ENCODE measurements around the gene SACS.

The SACS gene, protein sequence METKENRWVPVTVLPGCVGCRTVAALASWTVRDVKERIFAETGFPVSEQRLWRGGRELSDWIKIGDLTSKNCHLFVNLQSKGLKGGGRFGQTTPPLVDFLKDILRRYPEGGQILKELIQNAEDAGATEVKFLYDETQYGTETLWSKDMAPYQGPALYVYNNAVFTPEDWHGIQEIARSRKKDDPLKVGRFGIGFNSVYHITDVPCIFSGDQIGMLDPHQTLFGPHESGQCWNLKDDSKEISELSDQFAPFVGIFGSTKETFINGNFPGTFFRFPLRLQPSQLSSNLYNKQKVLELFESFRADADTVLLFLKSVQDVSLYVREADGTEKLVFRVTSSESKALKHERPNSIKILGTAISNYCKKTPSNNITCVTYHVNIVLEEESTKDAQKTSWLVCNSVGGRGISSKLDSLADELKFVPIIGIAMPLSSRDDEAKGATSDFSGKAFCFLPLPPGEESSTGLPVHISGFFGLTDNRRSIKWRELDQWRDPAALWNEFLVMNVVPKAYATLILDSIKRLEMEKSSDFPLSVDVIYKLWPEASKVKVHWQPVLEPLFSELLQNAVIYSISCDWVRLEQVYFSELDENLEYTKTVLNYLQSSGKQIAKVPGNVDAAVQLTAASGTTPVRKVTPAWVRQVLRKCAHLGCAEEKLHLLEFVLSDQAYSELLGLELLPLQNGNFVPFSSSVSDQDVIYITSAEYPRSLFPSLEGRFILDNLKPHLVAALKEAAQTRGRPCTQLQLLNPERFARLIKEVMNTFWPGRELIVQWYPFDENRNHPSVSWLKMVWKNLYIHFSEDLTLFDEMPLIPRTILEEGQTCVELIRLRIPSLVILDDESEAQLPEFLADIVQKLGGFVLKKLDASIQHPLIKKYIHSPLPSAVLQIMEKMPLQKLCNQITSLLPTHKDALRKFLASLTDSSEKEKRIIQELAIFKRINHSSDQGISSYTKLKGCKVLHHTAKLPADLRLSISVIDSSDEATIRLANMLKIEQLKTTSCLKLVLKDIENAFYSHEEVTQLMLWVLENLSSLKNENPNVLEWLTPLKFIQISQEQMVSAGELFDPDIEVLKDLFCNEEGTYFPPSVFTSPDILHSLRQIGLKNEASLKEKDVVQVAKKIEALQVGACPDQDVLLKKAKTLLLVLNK (N-terminal part only)
- total RNA-seq, result 10.4 to 102 (median 60.8) reads per million in 18 experiments

DNA sequence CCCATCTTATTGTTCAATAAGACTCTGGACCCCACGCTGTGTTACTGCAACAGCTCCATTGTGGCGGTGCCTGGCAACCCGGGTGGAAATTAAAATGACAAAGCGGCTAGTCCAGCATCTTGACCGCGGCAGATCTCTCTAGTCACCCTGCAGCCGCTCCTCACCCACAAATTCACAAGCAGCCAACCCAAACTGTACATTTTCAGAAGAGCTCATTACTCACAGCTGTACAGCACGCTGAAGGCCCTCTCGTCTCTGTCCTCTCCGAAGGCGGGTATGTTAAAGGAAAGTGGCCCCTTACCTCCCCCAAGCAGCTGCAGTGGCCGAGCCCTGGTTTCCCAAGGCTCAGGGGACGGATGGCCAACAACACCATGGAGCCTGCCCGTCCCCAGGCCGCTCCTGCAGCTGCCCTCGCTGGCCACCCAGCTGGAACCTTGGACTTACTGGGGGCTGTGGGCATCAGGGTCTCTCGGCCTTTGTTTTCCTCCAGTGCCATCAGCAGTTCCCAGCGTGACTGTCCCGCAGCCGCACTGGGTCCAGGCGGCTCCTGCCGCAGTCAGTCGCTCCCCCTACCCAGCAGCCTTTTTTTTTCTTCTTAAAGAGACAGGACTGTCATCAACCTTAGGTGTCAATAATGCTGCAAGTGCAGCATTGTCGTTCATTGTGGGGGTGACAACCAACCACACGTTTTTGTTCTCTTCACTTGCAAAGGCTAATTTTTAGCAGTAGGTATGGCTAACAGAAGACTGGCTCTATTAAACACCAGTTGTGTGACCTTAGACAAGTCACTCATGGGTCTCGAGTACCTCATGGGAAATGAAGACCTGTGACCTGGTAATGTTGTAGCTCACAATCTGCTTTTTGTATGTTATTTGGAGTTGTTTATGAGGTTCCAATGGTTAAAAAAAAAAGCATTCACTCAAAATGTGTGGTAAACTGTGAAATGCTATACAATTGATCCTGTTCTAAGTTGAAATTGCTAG, at the start of gene SACS:
TSS of gene SACS (minus strand) at position 532 of the 983 bp plus-strand sequence. CDS start 22,463 bp downstream, outside the sequence.
- no peak for DNase-seq

DNA sequence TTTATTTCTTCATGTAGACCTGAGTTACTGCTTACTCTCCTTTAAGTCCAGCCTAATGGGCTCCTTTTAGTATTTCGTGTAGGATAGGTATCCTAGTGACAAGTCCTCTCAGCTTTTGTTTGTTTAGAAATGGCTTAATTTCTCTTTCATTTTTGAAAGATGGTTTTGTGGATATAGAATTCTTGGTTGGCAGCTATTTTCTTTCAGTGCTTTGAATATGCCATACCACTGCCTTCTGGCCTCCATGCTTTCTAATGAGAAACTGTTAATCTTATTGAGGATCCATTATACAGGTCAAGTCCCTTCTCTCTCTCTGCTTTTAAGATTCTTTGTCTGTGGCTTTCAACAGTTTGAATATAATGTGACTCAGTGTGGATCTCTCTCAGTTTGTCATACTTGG, 46.8 kb upstream of the SACS start:
- DNase-seq, result no peak

DNA sequence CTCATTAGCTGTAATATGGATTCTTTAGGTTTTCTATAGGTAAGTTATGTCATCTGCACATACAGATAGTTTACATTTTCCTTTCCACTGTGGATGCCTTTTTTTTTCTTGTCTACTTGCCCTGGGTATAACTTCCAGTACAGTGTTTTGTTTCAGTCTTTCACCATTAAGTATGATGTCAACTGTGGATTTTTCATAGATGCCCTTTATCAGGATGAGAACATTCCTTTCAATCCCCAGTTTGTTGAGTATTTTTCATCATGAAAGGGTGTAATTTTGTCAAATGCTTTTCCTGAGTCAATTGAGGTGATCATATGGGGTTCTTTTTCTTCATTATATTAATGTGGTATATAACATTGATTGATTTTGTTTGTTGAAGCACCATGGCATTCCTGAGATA, 43.6 kb upstream of the SACS start:
- no peak for DNase-seq

GRCh38 chr13:23473221-23473620, 39.7 kb upstream of the SACS start:
- no peak for DNase-seq

DNA sequence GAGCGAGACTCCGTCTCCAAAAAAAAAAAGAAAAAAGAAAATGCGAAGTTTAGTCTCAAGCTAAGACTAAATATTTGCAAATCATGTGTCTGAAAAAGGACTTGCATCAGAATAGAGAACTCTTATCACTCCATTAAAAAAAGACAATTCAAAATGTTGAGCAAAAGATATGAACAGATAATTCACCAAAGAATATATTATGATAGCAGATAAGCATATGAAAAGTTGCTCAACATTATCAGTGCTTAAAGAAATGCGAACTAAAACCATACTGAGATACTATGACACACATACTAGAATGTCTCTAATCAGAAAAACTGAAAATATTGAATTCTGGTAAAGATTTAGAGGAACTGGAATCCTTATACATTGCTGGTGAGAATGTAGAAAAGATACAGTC, 38.7 kb upstream of the SACS start:
- no peak for DNase-seq

DNA sequence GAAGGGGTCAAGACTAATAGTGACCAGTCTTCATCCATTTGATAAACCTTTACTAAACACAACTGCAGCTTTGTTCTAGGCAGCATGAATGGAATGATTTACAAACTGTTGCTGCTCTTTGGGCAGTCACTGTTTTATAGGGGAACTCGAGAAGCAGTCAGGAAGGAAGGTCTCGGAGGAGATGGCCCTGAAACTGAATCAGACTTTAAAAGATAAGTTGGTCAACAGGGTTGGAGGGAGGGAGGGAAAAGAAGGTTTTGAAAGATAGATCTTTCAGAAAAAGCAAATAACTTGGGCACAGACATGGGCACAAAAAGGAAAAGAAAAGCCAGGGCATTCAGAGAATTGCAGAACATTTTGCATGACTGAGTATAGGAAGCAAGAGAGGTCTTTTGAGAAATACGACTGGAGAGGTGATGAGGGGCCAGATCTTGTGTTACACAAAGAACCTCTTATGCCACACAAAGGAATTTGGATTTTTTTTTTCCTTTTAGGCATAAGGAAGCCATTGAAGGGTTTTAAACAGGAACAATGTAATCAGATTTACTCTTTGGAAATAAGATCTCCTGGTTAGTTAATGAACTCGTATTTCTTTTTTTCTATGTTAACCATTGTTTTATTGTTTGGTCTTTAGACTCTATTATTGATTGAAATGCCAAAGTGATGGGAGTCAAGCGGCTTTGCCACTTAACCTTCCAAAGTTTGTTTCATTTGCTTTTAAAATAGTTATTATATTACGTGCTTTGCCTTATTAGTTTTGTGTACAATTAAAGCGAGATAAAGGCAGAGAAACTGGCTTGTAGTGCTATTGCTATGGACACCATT, 37.5 kb upstream of the SACS start:
- DNase-seq, result no peak

- DNase-seq, result no peak
Observed at GRCh38 chr13:23469951-23470421, 36.5 kb upstream of the SACS start.

GRCh38 chr13:23468811-23469210, 35.3 kb upstream of the SACS start:
- no peak for DNase-seq

DNA sequence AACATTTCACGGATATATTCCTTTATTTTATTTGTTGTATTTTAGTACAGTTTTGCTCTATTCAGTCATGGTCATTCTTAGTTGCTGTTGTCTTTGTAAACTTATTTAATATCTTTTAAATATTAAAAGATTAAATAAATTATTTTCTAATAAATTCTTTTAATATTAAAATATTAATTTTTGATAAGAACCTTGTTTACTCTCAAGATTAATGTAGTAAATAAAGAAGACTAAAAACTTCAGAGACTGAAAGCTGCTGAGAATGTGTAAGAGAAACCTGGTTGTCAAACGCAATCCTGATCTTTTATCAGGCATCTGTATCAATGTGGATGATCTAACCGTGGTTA, 34.4 kb upstream of the SACS start:
- DNase-seq, result no peak

DNA sequence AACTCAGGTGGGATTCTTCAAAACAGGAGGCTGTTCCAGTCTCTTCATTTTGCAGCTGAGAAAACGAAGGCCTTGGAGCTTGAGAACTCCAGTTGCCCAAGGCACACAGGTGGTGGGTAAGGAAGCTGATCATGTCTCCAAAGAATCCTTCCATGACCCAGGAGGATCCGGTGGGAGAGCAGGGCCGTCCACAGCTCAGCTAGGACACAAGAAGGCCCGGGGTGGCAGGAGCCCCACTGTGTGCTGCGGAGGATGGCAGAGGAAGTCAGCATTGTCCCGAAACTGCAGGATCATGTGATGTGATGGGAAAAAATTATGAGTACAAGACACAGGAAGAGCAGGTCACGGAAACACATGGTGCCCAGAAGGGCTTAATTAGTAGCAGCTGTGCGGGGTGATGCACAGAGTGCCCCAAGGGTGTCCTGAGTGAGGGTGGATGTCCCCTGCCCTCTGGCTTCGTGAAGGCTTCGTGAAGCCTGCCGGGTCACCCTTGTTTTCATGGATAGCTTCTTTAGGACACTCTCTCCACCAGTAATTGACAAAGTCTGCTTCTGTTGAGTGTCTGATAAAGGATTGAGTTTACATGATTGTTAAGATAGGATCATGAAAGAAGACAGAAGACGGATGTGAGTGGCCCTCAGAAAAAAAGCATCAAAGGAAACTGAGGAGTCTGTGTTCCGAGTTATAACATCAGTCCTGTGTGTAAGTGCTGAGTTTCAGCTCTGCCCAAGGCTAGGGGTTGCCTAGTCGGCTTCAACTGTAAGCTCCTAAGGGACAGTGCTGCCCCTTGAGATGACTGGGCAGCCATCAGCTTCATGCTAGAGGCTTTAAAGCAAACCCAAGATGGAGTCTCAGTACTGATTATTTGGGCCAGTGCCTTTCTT, 33.8 kb upstream of the SACS start:
- no peak for DNase-seq

DNA sequence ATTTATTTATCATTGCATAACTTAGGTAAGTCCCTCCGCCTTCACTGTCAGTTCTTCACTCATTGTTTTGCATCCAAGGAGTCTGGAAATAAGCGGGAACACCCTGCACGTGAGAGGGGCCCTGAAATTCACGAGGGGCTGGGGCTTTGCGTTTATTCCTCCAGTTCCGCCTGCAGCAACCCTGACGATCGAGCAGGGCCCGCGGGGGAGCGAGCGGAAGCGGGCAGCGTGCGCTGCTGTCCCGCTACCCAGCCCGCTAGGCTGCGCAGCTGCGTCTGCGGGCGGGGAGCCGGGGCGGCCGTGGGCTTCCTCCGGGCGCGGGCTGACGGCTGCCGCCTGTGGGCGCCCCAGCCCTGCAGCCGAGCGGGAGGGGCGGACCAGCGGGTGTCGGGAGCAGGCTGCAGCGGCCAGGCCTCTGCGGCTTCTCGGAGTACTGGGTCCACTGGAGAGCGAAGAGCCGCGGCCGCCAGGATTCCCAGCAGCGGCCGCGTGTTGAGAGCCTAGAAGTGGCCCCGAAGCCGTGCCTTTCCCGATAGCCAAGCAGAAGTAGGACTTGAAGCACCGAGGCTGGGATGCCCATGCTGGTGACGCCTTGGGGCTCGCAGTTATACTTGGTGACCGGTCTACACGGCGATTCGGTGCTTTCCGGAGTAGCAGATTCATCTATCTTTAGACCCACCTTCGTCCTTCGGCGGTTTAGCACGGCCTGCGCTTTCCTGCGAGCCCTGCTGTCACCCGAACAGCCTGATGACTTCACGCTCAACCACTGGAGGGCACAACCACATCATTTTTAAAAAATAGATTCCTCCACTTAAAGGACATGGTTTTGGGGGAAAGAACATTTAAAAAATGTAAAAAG, 32.9 kb upstream of the SACS start:
- peak; percentile 60 to 66 for DNase-seq

DNA sequence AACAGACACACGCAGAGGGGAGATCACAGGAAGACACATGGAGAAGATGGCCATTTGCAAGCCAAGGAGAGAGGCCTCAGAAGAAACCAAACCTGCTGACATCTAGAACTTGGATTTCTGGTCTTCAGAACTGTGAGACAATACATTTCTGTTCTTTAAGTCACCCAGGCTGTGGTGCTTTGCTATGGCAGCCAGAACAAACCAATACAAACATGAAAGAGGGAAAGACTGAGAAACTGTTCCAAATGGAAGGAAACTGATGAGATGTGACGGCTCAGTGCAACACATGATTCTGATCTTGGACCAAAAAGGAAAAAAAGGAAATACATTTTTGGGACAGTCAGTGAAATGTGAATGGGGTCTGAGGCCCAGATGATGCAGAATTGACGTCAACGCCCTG, 30.2 kb upstream of the SACS start:
- no peak for DNase-seq

DNA sequence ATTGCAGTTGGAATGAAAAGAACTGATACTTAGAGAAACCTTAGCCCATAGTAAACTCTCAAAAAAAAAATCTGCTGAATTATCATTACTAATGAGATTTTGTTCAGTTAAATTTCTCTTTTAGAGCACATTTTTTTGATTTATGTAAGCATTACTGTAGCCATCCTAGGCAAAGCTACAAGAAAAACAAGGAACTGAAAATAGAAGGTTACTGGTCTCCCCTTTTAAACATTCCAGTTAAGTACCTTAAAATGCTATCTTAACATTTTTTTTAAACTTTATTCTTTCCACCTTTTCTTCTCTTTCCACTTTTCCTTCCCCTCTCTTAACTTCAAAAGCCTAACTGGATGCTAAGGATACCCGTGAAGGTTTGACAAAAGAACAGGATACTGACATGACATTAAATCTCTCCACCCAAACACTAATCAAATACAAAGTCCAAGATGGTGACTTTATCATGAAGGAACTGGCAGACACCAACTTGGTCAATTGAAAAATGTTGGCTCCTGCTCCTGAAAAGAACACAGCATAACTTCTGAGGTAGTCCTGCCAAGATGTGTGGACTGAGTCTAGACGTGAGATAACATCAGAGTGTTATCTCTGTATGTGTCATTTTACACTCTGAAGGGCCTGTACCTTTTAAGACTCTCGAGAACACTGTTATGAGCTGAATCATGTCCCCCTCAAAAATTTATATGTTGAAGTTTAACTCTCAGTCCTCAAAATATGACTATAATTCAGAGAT, 29.5 kb upstream of the SACS start:
- no peak for DNase-seq

DNA sequence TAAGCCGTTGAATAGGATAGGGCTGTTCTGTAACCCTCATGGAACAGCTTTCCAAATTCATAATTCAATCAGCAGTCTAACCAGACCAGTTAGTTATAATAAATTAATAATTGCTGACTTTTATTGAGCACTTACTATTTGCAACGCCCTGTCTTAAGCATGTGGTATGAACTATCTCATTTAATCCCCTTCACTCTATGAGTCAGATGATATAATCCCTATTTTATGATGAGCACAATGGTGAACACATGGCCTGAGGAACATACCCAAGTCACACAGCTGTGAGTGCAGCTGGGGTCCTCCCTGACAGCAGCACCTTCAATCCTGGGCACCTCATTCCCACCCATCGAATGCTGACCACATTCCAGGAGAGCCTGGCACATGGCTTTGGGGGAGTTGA, 28.0 kb upstream of the SACS start:
- DNase-seq, result no peak

GRCh38 chr13:23460921-23461320, 27.4 kb upstream of the SACS start:
- DNase-seq, result peak; percentile 7 to 8

- peak; percentile 70 to 93 for DNase-seq
Observed at GRCh38 chr13:23460309-23460708, 26.8 kb upstream of the SACS start.

- no peak for DNase-seq
Observed at GRCh38 chr13:23458989-23459388, 25.5 kb upstream of the SACS start.
